GM18868 (cell line): ENCODE data around the gene DELE1.

Experiments
- ATAC-seq: cut with Tn5 transposase; IDR thresholded peaks from one replicate; pipeline ENCODE4 v1.9.1; 2021; ENCODE audit warnings: mild to moderate bottlenecking, moderate library complexity; ENCODE audit not compliant: unreplicated experiment

DELE1 gene

GRCh38 chr5:141952020-141952419 is 28.3 kb downstream of the DELE1 start:
- no peak for ATAC-seq

- ATAC-seq = no peak
Measured at GRCh38 chr5:141954194-141954593, 30.5 kb downstream of the DELE1 start.

- ATAC-seq = no peak
Measured at GRCh38 chr5:141957367-141957996, 33.8 kb downstream of the DELE1 start.

- no peak for ATAC-seq
Measured at GRCh38 chr5:141958113-141958512, 34.4 kb downstream of the DELE1 start, which contains the start of gene PCDH12. Gene PCDH12 (minus strand): TSS chr5:141958202. CDS start chr5:141957851, 351 bp downstream.

- no peak for ATAC-seq
Measured at GRCh38 chr5:141958546-141959172, 35.0 kb downstream of the DELE1 start.

- no peak for ATAC-seq
Measured at GRCh38 chr5:141960018-141960417, 36.3 kb downstream of the DELE1 start.

- peak; percentile 97 for ATAC-seq
Measured at GRCh38 chr5:141960449-141961323, 37.0 kb downstream of the DELE1 start.

- no peak for ATAC-seq
Measured at GRCh38 chr5:141961466-141961865, 37.8 kb downstream of the DELE1 start.

GRCh38 chr5:141963701-141964100 is 40.0 kb downstream of the DELE1 start:
- no peak for ATAC-seq

GRCh38 chr5:141965071-141965470 is 41.4 kb downstream of the DELE1 start:
- no peak for ATAC-seq

- no peak for ATAC-seq
Measured at GRCh38 chr5:141966275-141966962, 42.7 kb downstream of the DELE1 start.

- no peak for ATAC-seq
Measured at GRCh38 chr5:141966963-141967333, 43.3 kb downstream of the DELE1 start.

GRCh38 chr5:141968914-141969608 is 45.4 kb downstream of the DELE1 start, which contains the start of gene RNF14:
Gene RNF14 (plus strand): TSS chr5:141969105. CDS start chr5:141973589, 4,484 bp downstream.
- ATAC-seq = peak; percentile 93

GRCh38 chr5:141969783-141970771 is 46.4 kb downstream of the DELE1 start:
- ATAC-seq = peak; percentile 42

GRCh38 chr5:141973871-141974595 is 50.4 kb downstream of the DELE1 start:
- no peak for ATAC-seq

GRCh38 chr5:141976176-141976575 is 52.5 kb downstream of the DELE1 start:
- ATAC-seq = no peak

- no peak for ATAC-seq
Measured at GRCh38 chr5:141978389-141978788, 54.7 kb downstream of the DELE1 start.

GRCh38 chr5:141982626-141983025 is 59.0 kb downstream of the DELE1 start:
- no peak for ATAC-seq

GRCh38 chr5:141986072-141986471 is 62.4 kb downstream of the DELE1 start:
- no peak for ATAC-seq
